Measurements from ENCODE around the gene CPNE8. TPM values are rescaled to one million over a fixed set of nuclear protein-coding genes. Genes with fewer than 3 reads are reported as not detected.

The CPNE8 gene
- total and polyA plus RNA-seq, 2 of the 4 experiments (the other 2 are of a cell fraction): not detected

GRCh38 chr12:38713294-38713693, 192.1 kb downstream of the CPNE8 start:
- Histone ChIP-seq H2AK5ac (ENCODE audit: low read depth, low read length) (no peak overlapping the region), H3K9ac (ENCODE audit: low read depth, low read length) (no peak overlapping the region), H3K4me2 (ENCODE audit: low read depth, low read length) (no peak overlapping the region), H3K18ac (ENCODE audit: low read depth, low read length) (no peak overlapping the region), H4K5ac (ENCODE audit: low read depth, low read length) (no peak overlapping the region), H4K91ac (ENCODE audit: insufficient read depth, low read depth, low read length) (no peak overlapping the region), H4K8ac (ENCODE audit: low read depth in 2 of 2, low read length in 2 of 2) (no peak overlapping the region), H3K27ac (ENCODE audit: insufficient read depth, low read length) (no peak overlapping the region), H3K4ac (ENCODE audit: low read depth, low read length) (no peak overlapping the region), H3K4me3 (ENCODE audit: insufficient read depth, low read depth, low read length) (no peak overlapping the region), H4K20me1 (ENCODE audit: insufficient read depth, low read length) (no peaks in the 10 kb centered on the region), H3K4me1 (ENCODE audit: control insufficient read depth, insufficient read depth, low read length) (no peaks in the 10 kb centered on the region), H3K9me1 (ENCODE audit: insufficient read depth, low read length) (no peaks in the 10 kb centered on the region), H3K23ac (ENCODE audit: low read depth, low read length) (no peak overlapping the region), H2BK20ac (ENCODE audit: low read depth, low read length) (no peak overlapping the region), H3K9me3 (ENCODE audit: control insufficient read depth, insufficient read depth, low read length) (peaks cover 3% of the 10 kb centered on the region; the same call in 1 of the 2 replicates), H3K36me3 (ENCODE audit: control insufficient read depth, insufficient read depth, low read length) (no peaks in the 10 kb centered on the region), H3K27me3 (ENCODE audit: control insufficient read depth, insufficient read depth, low read length) (no peaks in the 10 kb centered on the region), H2BK120ac (ENCODE audit: low read depth, low read length) (no peak overlapping the region), H3K56ac (ENCODE audit: extremely low read depth, insufficient read depth, low read length) (no peak overlapping the region), H3K14ac (replicated peaks; ENCODE audit: low read depth, low read length) (no peak overlapping the region), H2BK5ac (ENCODE audit: low read depth, low read length, poor library complexity, severe bottlenecking) (no peak overlapping the region), H3K79me1 (ENCODE audit: low read depth in 1 of 2, low read length in 2 of 2) (no peaks in the 10 kb centered on the region), H2BK15ac (ENCODE audit: low read depth, low read length) (no peak overlapping the region), H2AFZ (replicated peaks; ENCODE audit: low read length, poor library complexity) (no peak overlapping the region), H2AK9ac (replicated peaks; ENCODE audit: low read depth, low read length, poor library complexity) (no peak overlapping the region)
- ChIA-PET CTCF (no interaction called here), POLR2A (ENCODE audit: unreplicated experiment) (no interaction called here)
- intact Hi-C loops (cut with micrococcal nuclease): no loop called here
- DNase-seq (no peak), ATAC-seq (ENCODE audit: low read depth) (no peak)
- dilution Hi-C loops (cut with HindIII; ENCODE audit: low sequenced_read_pairs, unreplicated experiment): no loop called here
- no TSS peak for BruUV-seq (replicated peaks)
- TF ChIP-seq POLR2A (IDR thresholded peaks at IDR 0.05; ENCODE audit: low read depth, low read length) (no peak), NFE2L2 (IDR thresholded peaks at IDR 0.05; ENCODE audit: low read depth, low read length) (no peak), RCOR1 (IDR thresholded peaks at IDR 0.05; ENCODE audit: insufficient replicate concordance, low read length) (no peak), FOS (IDR thresholded peaks at IDR 0.05; ENCODE audit: low read depth, low read length) (no peak), MAZ (IDR thresholded peaks at IDR 0.05; ENCODE audit: borderline replicate concordance, low read depth, low read length) (no peak), CTCF (conservative IDR thresholded peaks at IDR 0.05; ENCODE audit: low read depth, low read length) (no peak), BHLHE40 (IDR thresholded peaks at IDR 0.05; ENCODE audit: low read depth, low read length) (no peak)
- WGBS, 2 experiments (ENCODE audit: extremely low coverage in 2 of 2, insufficient read length in 1 of 2): no CpG with 5 or more reads among the region's 6 CpGs
- in situ Hi-C loops (cut with MboI; ENCODE audit: low sequenced_read_pairs): no loop called here
